LNCaP clone FGC (cell line): ENCODE data around the gene LITAFD.

ENCODE experiments used
- DNase-seq: peaks from one replicate; pipeline ENCODE4 v3.0.0-alpha.2; 2011; ENCODE audit warnings: low read depth
- H3K4me3 ChIP-seq: 2 replicates; pipeline ENCODE4 v1.5.1; 2011; ENCODE audit warnings: mild to moderate bottlenecking, low read depth, low read length, control low read depth
- CTCF ChIP-seq: IDR thresholded peaks from 2 replicates; pipeline ENCODE4 v1.5.1; 2012; ENCODE audit warnings: mild to moderate bottlenecking; ENCODE audit not compliant: control insufficient read depth, insufficient read depth; ENCODE audit errors: extremely low read depth

LITAFD gene

GRCh38 chr16:8852534-8852933, 29.6 kb upstream of the LITAFD start:
- H3K4me3 ChIP-seq: no peak overlapping the region
- no peak for TF ChIP-seq CTCF
- no peak for DNase-seq

GRCh38 chr16:8853150-8853549, 29.0 kb upstream of the LITAFD start:
- no peak for DNase-seq
- no peak overlapping the region for H3K4me3 ChIP-seq

GRCh38 chr16:8853611-8854010, 28.5 kb upstream of the LITAFD start:
- no peak for DNase-seq
- no peak overlapping the region for H3K4me3 ChIP-seq
- no peak for TF ChIP-seq CTCF

More at GRCh38 chr16:8853150-8853549, 29.0 kb upstream of the LITAFD start:
- TF ChIP-seq CTCF: no peak

- H3K4me3 ChIP-seq: no peak overlapping the region
- no peak for DNase-seq
- TF ChIP-seq CTCF: no peak
Measured at GRCh38 chr16:8854298-8854948, 27.7 kb upstream of the LITAFD start.

GRCh38 chr16:8855051-8855786, 26.9 kb upstream of the LITAFD start:
- no peak overlapping the region for H3K4me3 ChIP-seq
- TF ChIP-seq CTCF: no peak
- DNase-seq: no peak

- no peak for DNase-seq
- no peak overlapping the region for H3K4me3 ChIP-seq
- no peak for TF ChIP-seq CTCF
Measured at GRCh38 chr16:8855972-8856371, 26.2 kb upstream of the LITAFD start.
